Cardiac muscle cell (in vitro differentiated cells and primary cell): ENCODE measurements around the gene ITPKB. TPM values are rescaled to one million over a fixed set of nuclear protein-coding genes. Genes with fewer than 3 reads are reported as not detected.

Source experiments
- DNase-seq, 2 donors: peaks; one replicate each; pipeline versions ENCODE4 v3.0.0 to v3.0.0-alpha.2; 2010 to 2017; ENCODE audit warnings: low read depth in 1 of 2, low spot score in 1 of 2
- H3K27ac ChIP-seq: fragments of 200-600 bp; sonication (generic); 2 replicates; pipeline ENCODE4 v1.5.1; 2016
- H3K27me3 ChIP-seq: fragments of 200-600 bp; sonication (generic); 2 replicates; pipeline ENCODE4 v1.6.0; 2016; ENCODE audit warnings: control low read depth
- H3K36me3 ChIP-seq: fragments of 200-600 bp; sonication (generic); 2 replicates; pipeline ENCODE4 v1.5.1; 2016; ENCODE audit warnings: control low read depth
- H3K4me1 ChIP-seq: fragments of 200-600 bp; sonication (generic); 2 replicates; pipeline ENCODE4 v1.8.1; 2017; ENCODE audit warnings: low read depth, mild to moderate bottlenecking, mixed run types
- H3K4me3 ChIP-seq: fragments of 200-600 bp; sonication (generic); 2 replicates; pipeline ENCODE4 v1.5.1; 2016; ENCODE audit warnings: mild to moderate bottlenecking
- H3K9me3 ChIP-seq: fragments of 200-600 bp; sonication (generic); 2 replicates; pipeline ENCODE4 v1.5.1; 2017; ENCODE audit warnings: low read depth, mild to moderate bottlenecking, control low read depth
- CTCF ChIP-seq: IDR thresholded peaks from 2 replicates; pipeline ENCODE4 v1.5.1; 2012; ENCODE audit warnings: low read depth, mild to moderate bottlenecking, low read length
- polyA plus RNA-seq: library from polyadenylated mRNA; unstranded; fragments of >200 nt; fragmentation: Nextera tagmentation; extraction: Ambion mirVana; gene quantifications from 2 replicates; pipeline ENCODE4 v1.2.1, GENCODE V29; 2016
- total RNA-seq: library from RNA; depleted of rRNA; stranded (reverse); fragments of >200 nt; gene quantifications from 2 replicates; pipeline ENCODE4 v1.2.3, GENCODE V29; 2016

Gene ITPKB
- total and polyA plus RNA-seq, 2 experiments from 2014 or later: 3.8 to 12.0 TPM

GRCh38 chr1:226649244-226649643, 89.8 kb downstream of the ITPKB start:
- TF ChIP-seq CTCF: no peak
- no peak for DNase-seq

GRCh38 chr1:226648421-226648820, 90.7 kb downstream of the ITPKB start:
- TF ChIP-seq CTCF: no peak
- Histone ChIP-seq H3K9me3 (no peaks in the 10 kb centered on the region), H3K27me3 (no peaks in the 10 kb centered on the region), H3K36me3 (no peaks in the 10 kb centered on the region), H3K4me3 (no peak overlapping the region), H3K4me1 (peaks cover 25% of the 10 kb centered on the region), H3K27ac (no peak overlapping the region)
- no peak for DNase-seq

More at GRCh38 chr1:226649244-226649643, 89.8 kb downstream of the ITPKB start:
- H3K27ac ChIP-seq: no peak overlapping the region
- no peaks in the 10 kb centered on the region for H3K36me3 ChIP-seq
- H3K27me3 ChIP-seq: no peaks in the 10 kb centered on the region
- no peak overlapping the region for H3K4me3 ChIP-seq
- H3K9me3 ChIP-seq: no peaks in the 10 kb centered on the region
- peaks cover 33% of the 10 kb centered on the region for H3K4me1 ChIP-seq

- Histone ChIP-seq H3K36me3 (no peaks in the 10 kb centered on the region), H3K27ac (no peak overlapping the region)
Measured at GRCh38 chr1:226647719-226648118, 91.4 kb downstream of the ITPKB start.

GRCh38 chr1:226646870-226647449, 92.1 kb downstream of the ITPKB start:
- H3K36me3 ChIP-seq: no peaks in the 10 kb centered on the region
- peaks cover 24% of the 10 kb centered on the region for H3K4me1 ChIP-seq
- DNase-seq: no peak
- H3K9me3 ChIP-seq: no peaks in the 10 kb centered on the region
- no peak for TF ChIP-seq CTCF
- H3K4me3 ChIP-seq: no peak overlapping the region
- H3K27me3 ChIP-seq: no peaks in the 10 kb centered on the region
- H3K27ac ChIP-seq: no peak overlapping the region

More at GRCh38 chr1:226647719-226648118, 91.4 kb downstream of the ITPKB start:
- H3K4me1 ChIP-seq: peaks cover 24% of the 10 kb centered on the region
- no peaks in the 10 kb centered on the region for H3K9me3 ChIP-seq
- TF ChIP-seq CTCF: no peak
- H3K27me3 ChIP-seq: no peaks in the 10 kb centered on the region
- H3K4me3 ChIP-seq: no peak overlapping the region
- DNase-seq: no peak

- no peak for DNase-seq
- no peak for TF ChIP-seq CTCF
- Histone ChIP-seq H3K9me3 (no peaks in the 10 kb centered on the region), H3K27ac (no peak overlapping the region), H3K4me3 (no peak overlapping the region), H3K27me3 (no peaks in the 10 kb centered on the region), H3K36me3 (no peaks in the 10 kb centered on the region), H3K4me1 (peaks cover 24% of the 10 kb centered on the region)
Measured at GRCh38 chr1:226646026-226646869, 92.8 kb downstream of the ITPKB start.
